ENCODE data around the gene MNAT1.
A peak's percentile ranks its signal among the peaks of the same experiment; 100 is the strongest.

MNAT1 gene

DNA sequence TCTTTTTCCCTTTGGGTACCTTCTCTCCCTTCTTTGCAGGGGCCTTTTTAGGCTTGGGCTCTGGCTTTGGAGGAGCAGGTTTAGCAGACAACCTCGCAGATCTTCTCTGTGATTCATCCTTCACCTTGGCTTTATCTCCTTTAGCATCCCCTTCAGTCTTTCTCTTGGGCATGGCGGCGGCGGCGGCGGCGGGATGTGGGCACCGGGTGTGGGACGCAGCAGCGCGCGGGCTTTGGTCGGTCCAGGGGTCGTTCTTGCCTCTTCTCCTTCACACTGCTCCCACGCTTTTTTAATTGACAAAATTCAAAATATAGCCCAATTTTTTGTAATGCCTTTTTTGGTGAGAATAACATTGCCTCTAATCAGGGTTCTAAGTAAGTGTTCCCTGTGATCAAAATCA, 237.7 kb downstream of the MNAT1 start:
- no peak for DNase-seq

DNA sequence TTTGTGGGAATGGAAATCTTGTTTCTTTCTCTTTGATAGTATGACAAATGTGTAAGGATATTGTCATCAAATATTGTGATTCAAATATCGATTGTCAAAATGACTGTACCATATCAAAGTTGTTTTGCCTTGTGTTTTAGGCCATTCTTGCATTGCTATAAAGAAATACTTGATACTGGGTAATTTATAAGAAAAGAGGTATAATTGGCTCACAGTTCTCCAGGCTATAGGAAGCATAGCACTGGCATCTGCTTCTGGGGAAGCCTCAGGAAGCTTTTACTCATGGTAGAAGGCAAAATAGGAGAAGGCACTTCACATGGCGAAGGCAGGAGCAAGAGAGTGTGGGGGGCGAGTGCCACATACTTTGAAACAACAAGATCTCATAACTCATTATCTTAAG, 238.5 kb downstream of the MNAT1 start:
- DNase-seq, result no peak

DNA sequence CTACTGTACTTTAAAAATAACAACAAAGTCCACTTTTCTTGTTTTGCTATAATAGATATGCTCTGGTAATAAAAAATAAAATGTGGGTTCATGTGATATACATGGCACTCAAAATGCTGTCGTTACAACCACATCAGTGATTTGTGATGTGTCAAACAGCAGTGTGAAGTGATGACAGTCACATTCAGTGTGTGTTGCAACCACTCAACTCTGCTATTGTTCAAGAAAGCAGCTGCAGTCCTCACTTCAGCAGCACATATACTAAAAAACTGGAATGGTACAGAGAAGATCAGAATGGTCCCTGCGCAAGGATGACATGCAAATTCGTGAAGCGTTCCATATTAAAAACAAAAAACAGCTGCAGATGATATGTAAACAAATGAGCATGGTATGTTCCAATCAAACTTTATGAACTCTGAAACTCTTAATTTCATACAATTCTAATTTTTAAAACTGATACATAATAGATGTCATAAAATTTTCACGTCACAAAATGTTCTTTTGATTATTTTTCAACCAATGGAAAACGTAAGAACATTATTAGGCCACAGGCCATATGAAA, 239.6 kb downstream of the MNAT1 start:
- DNase-seq, result no peak

DNA sequence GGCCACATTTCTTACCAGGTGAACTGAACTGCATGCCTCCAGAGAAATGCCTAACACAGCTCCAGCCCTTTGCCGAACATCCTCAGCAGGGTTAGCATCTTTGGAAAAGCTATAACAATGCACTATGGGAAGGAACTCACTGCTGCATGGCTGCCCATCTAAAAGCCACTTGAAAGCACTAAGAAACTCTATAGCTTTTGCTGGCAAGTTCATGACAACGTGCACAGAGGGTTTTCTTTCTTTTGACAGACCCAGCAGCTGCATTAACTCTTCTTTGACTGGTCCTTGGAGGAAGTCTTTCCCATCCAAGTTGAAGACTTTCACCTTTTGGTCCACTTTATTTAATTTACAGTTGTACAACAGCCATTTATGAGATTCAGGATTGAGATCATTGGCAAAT, 241.0 kb downstream of the MNAT1 start:
- DNase-seq, result no peak

DNA sequence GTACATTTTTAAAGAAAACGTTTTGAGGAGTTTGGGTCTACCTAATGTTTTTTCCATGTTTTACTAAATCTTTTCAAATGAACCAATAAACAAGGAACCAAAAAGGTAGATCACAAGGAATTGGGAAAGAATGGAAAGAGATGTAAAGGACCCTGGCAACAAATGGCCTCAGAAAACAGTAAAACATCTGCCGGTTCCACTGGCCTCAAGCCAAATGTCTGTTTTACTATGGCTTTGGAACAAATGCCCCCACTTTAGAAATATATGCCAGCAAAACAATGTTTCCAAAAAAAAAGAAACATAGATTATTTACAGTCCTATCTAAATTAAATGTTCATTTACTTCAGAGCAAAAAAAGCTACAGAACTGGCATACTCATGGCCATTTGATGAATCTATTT, 243.3 kb downstream of the MNAT1 start:
- no peak for DNase-seq

DNA sequence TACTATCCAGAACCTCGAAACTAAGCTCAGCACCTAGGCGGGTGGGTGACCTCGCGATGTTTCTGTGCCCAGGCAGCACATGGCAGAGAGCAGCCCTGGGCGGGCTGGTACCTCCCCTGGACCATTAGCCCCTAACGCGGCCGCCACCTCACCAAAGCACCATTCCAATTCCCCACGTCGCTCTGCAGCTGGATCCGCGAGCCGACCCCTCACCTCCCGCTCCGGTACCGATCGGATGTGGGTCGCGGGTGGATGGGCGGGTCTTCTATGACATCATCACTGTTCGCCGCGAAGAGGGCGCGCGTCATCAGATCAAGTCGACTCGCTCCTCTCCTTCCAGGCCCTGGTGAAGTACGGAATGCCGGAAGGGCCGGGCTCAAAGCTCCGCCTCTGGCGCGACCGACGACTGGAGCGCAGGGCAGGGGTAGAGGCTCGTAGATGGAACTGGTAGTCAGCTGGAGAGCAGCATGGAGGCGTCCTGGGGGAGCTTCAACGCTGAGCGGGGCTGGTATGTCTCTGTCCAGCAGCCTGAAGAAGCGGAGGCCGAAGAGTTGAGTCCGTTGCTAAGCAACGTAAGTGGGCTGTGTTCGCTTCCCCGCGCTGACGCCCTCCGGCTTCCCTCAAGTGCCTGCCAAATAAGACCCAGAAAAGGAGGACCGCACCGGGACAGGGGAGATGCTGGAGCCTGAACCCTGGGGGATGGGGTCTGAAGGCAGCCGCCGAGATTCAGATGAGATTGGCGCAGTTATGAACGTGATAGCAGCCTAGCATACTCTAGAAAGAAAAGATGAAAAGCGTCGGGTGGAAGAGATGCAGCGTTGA, 246.5 kb downstream of the MNAT1 start, which contains the start of the genes SLC38A6 and TRMT5:
Gene SLC38A6 (plus strand): TSS at position 435 of the 822 bp plus-strand sequence. CDS start 33 bp downstream, at position 468.
Gene TRMT5 (minus strand): TSS at position 269 of the 822 bp plus-strand sequence. CDS start 106 bp downstream, at position 163.
- DNase-seq, result peak; percentile 90

DNA sequence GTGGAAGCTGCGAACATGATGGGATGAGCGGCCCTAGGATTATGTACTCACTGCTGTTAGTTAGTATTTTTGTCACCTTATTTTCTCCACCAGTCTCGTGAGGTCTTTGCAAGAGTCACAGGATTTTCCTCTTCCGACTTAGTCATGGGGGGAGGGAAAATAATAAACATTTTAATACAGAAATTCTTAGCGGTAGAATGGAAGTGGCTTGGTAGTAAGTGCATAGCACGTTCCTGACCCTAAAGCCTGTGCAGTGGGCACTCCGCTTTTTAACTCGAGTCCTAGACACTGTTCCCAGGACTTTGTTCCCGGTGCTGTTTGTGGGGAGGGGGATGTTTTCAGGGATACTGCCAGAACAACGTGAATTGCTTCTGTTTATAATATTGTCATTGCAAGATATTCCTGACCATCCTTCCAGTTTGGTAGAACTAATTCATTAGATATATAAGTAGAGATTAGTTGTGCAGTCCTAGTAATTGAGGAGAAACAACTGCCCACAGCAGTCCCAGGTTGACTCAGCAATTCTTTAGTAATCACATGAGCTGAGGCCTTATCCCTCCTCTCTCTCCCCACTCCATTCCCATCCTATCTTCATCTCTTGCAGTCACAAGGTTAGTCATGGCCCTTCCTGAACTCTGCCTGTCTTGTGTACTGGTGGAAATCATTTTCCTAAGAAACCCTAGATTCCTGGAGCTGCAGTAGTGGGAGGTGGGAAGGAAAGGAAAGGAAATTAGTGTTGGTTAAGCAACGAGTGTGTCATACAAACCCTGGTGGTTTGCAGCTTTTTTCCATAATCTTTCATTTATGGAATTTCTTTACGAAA, 247.3 kb downstream of the MNAT1 start:
- DNase-seq, result no peak

DNA sequence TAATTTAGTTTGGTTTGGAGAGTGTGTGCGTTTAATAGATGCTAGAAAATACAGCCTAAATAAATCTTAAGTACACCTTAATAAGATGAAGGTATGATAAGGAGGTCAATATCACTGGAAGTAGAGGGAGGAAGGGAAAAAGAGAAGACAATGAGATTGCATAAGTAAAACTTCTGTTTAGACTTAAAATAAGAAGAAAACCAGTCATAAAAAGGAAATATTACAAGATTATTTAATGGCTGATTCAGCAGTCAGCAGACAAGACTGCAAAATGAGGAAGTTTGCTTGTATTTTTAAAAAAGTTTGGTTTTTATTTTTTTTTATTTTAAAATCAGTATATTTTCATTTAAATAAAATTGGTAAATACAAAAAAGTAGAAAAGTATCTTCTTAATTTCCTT, 249.6 kb downstream of the MNAT1 start:
- no peak for DNase-seq

DNA sequence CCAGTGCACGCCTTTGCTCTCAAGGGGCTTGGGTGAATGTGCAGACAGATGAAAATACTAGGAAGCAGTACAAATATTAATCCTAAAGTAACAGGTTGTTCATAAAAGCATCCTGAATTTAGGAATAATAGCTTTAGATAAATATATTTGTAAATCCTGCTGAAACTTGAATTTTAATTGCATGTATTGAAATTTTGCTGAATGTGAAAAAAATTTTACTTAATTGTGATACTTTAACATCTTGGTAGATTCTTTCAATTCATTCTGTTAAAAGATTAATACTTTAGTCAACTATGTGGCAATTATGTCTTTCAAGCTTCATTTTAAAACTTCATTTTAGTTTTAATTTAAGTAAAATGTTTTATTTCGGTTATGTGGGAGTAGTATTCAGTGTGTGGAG, 251.9 kb downstream of the MNAT1 start:
- DNase-seq, result no peak

DNA sequence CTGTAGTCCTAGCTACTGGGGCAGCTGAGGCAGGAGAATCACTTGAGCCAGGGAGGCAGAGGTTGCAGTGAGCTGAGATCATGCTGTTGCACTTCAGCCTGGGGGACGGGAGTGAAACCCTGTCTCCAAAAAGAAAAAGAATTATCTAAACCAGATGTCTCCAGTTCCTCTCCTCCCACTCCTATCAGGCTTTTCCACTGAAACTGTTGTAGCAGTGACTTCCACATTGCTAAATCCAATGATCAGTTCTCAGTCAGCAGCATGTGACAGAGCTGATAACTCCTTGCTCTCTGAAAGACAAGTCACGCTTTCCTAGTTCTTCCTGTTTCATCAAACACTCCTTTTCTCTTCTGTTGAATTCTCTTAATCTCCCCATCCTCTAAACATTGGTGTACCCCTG, 255.0 kb downstream of the MNAT1 start:
- DNase-seq, result no peak

DNA sequence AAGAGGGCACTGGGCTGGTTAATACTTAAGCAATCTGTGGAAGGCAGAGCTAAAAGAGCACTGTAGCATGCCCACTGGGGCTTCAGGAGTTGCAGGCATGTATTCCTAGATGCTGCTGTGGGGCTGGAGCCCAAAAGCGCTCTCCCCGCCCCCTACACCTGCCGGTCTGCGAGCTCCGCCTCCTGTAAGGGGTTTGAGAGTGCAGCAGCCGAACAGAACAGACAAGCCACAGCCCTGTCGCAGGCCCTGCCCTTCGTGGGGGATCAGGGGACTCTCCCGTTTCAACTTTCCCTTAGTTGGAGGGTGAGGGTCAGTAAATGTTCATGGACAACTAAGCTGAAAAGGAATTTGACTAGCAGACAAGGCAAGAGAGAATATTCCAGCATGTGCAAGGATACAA, 264.1 kb downstream of the MNAT1 start:
- no peak for DNase-seq

DNA sequence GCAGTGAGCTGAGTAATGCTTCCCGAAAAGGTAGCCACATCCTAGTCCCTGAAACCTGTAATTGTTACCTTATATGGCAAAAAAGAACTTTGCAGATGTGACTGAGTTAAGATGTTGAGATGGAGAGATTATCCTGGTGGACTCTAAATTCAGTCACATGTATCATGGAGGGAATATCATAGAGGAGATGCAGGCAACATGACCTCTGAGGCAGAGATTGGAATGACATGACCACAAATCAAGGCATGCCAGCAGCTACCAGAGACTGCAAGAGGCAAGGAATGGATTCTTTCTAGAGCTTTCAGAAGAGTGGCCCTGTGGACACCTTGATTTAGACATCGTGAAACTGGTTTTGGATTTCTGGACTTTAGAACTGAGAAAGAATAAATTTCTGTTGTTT, 265.0 kb downstream of the MNAT1 start:
- no peak for DNase-seq

DNA sequence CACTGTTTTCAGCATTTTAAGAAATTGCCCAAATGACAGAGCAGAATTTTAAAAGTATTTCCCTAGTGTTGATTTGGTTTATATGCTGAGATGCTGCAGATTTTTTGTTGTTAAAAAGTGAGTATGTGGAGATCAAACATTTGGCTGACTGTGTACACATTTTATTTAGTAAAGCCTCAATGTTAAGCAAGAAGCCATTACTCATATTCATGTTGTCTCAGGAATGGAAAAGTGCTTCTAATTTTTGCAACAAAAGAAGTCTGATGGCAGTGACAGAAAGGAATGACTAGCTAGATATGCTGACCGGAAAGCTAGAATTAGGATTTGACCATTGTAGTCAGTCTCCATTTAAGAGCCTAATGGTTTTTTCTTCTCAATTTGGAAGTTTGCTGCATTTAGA, 269.0 kb downstream of the MNAT1 start:
- no peak for DNase-seq

DNA sequence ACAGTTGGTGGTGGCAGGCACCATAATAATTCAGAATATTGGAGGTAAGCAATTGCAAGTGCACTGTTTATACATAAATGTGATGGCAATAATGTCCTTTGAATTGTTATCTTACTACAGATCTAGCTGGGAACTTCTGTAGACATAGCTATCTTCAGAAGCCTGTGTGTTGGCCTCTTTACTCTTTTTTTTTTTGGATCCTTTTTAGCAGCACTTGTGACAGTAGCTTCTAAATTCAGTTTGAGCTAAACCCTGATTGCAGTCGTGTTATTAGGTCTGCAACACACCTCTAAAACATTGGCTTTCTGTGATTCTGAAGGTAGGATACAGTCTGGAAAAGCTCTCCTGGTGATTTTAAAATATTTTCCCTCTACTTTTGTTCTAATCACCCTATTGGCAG, 285.0 kb downstream of the MNAT1 start:
- DNase-seq, result no peak

Data from activated CD4-positive, alpha-beta T cell treated with anti-CD3 and anti-CD28 coated beads, Interleukin-2, amount 50 U/mL, for 1 hour (primary cell).